ENCODE data around the gene TMEM269.

The TMEM269 gene

GRCh38 chr1:42784946-42785693, at the start of gene TMEM269:
TMEM269 (plus strand) TSS chr1:42784991; CDS start chr1:42789894, 4,903 bp downstream.
- no peak for DNase-seq

DNA sequence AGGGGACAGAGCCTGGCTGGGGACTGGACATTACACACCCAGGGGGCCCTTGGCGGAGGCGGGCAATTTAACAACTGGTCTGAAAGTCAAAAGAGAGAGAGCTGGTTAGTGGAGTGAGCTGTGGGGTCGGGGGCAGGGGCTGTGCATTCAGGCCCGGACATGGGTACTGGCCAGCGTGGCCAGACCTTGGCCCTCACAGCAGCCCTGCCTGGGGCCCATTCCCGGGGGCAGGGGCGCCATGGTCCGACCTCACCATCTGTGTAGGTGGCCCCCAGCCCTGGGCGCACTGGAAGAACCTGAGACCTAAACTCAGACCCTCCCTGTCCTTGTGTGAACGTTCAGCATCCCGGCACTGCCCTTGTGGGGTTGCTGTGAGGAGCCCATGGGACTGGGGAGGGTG, 49.7 kb upstream of the TMEM269 start:
- DNase-seq = no peak

- no peak for DNase-seq
Measured at GRCh38 chr1:42735477-42736105, 49.2 kb upstream of the TMEM269 start.

DNA sequence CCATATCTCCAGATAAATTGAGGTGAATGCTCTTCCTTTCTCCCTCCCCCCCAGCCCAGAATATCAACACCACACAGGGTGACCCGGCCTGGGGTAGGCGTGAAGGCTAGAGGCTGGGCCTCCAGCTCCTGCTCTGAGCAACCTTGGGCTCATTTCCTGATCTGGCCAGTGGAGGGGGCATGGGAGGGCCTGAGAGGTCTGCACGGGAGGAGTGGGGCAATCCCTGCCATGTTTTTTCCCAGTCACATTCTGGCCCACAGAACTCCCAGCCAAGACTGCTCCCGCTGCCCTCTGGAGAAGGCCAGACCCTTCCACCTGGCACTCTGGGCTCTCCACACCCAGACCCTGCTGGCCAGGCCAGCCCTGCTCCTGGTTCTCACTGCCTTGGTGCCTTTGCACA, 48.6 kb upstream of the TMEM269 start:
- no peak for DNase-seq

DNA sequence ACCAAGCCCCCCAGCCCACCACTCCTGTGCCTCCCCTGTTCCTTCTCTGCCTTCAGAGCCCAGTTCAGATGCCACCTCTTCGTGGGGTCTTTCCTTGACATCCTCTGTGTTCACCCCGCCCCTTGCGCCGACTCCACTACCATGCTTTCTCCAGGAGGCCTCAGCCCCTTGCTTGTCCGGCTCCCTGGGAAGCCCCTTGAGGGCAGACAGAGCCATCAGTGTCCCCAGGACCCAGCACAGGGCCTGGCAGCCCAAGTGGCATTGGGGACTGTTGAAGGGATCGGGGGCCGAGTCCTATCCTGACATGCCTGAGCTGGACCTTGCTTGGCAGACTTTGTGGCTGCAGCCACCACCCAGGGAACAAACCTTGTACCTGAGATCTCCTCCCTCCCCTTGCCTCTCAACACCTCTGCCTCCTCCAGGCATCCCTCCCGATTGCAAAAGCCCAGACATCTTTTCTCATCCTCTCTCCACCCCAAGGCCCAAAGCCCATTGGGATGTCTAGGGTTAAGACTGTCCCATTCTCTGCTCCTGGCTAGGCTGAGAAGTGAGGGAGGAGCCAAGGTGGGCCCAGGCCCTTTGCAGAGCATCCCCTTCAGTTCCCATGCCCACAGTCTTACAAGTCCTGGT, 48.1 kb upstream of the TMEM269 start:
- no peak for DNase-seq

DNA sequence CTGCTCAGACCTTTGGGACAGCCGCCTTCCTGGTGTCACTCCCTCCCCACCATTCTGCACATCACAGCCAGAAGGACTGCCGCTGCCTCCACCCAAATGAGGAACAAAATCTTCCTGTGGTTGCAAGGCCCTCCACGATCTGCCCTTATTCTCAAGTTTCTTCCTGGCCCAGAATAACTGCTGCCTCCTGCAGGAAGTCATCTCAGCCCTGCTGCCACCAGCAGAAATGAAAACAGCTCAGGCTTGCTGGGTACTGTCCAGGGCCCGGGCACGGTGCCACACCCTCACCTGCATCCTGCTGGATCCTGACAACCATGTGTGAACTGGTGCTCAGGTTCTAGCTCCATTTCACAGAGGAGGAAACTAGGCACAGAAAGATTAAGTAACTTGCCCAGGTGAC, 47.5 kb upstream of the TMEM269 start:
- DNase-seq = peak; percentile 66

DNA sequence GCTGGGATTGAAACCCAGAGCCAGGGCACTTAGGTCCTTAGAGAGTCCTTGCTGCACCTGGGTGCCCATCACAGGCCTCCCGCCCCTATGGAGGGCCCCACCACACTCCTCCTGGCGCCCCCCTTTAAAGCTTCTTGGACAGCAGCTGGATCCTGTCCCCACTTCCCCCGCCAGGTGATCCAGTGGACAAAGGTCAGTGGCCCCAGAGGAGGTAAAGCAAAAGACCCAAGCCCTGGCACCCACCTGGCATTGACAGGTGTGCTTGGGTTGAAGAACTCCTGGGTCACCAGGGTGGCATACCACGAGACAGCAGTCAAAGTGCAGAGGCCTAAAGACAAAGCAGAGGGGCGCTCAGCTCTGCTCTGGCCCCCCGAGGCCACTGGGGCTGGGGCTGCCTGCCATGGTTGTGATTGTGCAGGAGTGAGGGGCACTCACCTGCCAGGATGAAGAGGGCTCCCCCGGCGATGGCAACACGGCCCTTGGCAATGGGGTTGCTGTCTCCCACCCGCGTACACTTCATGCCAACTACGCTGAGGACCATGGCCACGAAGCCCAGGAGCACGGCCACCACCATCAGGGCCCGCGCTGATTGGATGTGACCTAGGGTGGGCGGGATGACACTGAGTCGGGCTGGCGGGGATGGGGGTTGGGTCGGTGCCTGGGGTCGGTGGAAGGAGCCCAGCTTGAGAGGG, 46.7 kb upstream of the TMEM269 start:
- DNase-seq = no peak

GRCh38 chr1:42738678-42739226, 46.0 kb upstream of the TMEM269 start:
- DNase-seq = no peak

GRCh38 chr1:42739753-42740700, 44.8 kb upstream of the TMEM269 start, which contains the start of gene CLDN19:
CLDN19 (minus strand) TSS chr1:42740236; CDS start chr1:42740063, 173 bp downstream.
- no peak for DNase-seq

- no peak for DNase-seq
Measured at GRCh38 chr1:42740851-42741580, 43.8 kb upstream of the TMEM269 start.

- DNase-seq = no peak
Measured at GRCh38 chr1:42741706-42742105, 43.1 kb upstream of the TMEM269 start.

DNA sequence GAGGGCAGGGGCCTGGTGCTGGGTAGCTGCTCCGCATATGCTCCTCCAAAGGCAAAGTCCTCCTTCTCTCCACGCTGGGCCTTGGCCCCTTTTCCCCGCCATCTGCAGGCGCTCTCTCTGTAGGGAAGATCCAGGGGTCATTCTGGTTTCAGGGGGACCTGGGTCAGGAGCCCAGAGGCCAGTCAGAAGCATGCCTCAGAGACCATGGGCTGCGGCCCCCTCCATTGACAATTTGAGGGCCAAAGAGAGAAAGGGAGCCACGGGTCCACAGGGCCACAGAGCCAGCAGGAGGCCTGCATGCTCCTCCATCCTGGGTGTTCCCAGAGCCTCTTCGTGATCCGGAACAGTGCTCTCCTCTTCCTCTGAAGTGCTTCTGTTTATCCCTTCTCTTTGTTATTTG, 42.6 kb upstream of the TMEM269 start:
- DNase-seq = no peak

- no peak for DNase-seq
Measured at GRCh38 chr1:42742617-42743316, 42.0 kb upstream of the TMEM269 start.

DNA sequence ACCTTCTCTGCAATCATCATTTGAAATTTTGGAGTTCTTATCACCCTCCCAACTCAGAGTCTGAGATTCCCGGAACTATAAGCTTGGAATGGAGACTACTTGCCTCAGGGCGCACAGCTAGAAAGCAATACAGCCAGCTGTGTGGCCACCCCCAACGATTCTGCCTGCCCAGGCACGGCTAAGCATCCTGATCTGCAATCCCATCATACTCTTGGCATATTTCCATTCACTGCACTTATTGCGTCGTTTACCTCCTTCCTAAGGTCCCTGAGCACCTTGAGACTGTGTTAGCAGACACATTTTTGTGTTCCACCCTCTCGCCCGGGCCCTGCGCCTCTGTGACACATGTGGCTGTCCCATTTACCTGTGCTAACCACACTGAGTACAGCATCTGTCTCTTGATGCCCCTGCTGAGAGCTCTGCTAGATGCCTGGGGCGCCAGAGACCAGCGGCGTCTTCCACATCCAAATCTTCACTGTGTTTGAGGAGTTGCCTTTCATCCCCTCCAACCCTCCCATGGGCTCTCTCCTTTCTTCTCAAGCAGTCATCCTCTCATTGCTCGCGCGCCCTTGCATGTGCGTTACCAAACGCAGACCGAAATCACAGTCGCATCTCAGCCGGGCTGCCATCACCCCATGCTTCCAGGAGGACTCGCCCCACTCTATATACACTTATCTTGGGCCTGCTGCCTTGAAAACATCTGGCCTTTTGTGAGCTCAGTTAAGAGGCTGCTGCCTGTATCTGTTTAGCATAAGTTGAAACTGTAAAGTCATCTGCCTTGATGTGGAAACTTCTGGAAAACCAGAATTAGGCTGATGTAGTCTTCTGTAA, 41.3 kb upstream of the TMEM269 start:
- no peak for DNase-seq

GRCh38 chr1:42744148-42744413, 40.7 kb upstream of the TMEM269 start:
- no peak for DNase-seq

DNA sequence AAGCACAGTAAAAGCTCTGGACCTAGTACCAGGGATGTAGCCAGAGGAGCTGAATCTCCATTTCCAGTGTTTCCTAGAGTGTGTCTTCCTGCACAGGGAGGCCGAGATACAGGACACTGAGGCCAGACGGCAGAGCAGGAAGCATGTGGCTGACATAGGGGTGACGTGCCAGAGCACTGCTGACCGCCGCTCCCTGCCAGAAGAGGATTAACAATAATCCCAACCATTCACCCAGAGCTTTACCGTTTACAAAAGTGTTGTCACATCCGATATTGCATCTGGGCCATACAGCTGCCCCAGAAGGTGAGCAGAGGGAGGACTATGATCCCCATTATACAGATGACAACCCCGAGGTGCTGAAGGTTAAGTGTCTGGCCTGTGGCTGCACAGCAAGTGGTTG, 38.9 kb upstream of the TMEM269 start:
- DNase-seq = no peak

DNA sequence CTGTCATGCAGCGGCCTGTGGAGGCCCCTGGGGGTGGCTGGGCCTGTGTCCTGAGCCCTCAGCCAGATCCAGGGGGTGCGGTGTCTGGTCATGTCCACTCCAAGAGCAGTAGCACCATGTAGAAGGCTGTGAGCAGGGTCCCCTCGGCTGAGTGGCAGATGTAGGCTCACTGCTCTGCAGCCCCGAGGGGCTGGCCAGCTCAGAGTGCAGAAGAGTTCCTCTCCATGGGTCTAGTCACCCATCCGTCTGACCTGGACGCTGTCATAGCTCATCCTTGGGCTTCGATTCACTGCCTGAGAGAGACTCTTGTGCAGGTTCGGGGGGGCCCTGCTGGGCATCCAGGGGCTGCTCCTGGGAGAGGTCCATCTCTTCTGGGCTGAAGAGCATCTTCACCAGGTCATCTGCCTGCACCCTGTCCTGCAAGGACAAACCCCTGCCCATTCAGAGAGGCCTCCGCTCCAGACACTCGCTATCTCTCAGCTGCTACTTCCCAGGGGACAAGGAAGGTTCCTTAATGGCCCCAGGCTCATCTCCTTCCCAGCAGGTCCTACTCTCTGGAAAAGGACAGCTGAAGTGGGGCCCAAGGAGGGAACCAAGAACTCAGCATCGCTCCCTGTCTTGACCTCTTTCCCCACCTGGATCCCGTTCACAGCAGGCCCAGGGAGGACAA, 38.2 kb upstream of the TMEM269 start:
- DNase-seq = no peak

- no peak for DNase-seq
Measured at GRCh38 chr1:42747125-42747524, 37.7 kb upstream of the TMEM269 start.

DNA sequence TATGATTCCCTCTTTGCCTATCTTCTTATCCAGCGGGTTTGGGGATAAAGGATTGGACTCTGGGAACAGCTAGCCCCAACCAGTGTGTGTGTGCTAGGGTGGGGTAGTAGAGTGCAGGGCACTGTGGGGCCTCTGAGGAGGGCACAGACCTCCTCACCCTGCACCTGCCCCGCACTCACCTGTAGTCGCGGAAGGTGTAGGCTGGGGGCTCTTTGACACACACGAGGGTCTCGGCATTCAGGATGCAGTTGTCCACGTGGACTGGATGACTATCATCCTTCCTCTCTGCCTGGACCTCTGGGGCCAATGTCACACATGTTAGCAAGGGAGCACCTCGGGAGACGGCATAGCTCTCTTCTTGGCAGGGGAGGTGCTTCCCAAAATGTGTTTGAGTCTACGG, 36.8 kb upstream of the TMEM269 start:
- DNase-seq = no peak
